A673 (cell line): ENCODE measurements around the gene STK10. TPM values are rescaled to one million over a fixed set of nuclear protein-coding genes. Genes with fewer than 3 reads are reported as not detected.

Experiments
- BruUV-seq: library from RNA; stranded (reverse); fragments of 400-500 nt; replicated peaks from 2 replicates; lab custom pipeline; 2021; lab: Mats Ljungman, UMichigan
- CTCF ChIA-PET: fragments of 300-600 bp; sonication (Branson Sonifier 250); formaldehyde crosslinking; loops from one replicate; lab custom pipeline; 2022; ENCODE audit warnings: antibody characterized with exemption; lab: Charles Lee
- POLR2A ChIA-PET: fragments of 300-600 bp; sonication (Branson Sonifier 250); formaldehyde crosslinking; loops from one replicate; lab custom pipeline; 2022; ENCODE audit warnings: antibody characterized with exemption; ENCODE audit not compliant: low non-redundant PET; lab: Charles Lee
- DNase-seq: peaks from one replicate; pipeline ENCODE4 v3.0.0-alpha.2; 2015; ENCODE audit warnings: low spot score
- H3K27ac ChIP-seq: fragments of 200-600 bp; sonication (generic); 2 replicates; pipeline ENCODE4 v1.5.1; 2016; ENCODE audit warnings: mixed run types, low read depth, mild to moderate bottlenecking, mixed read lengths, antibody characterized with exemption, low read length; ENCODE audit not compliant: poor library complexity, severe bottlenecking
- H3K27me3 ChIP-seq: fragments of 200-600 bp; sonication (generic); replicated peaks from 2 replicates; pipeline ENCODE4 v1.6.1; 2017; ENCODE audit warnings: mixed run types, low read depth, mild to moderate bottlenecking, mixed read lengths, antibody characterized with exemption, low read length; ENCODE audit not compliant: insufficient read depth, poor library complexity
- H3K36me3 ChIP-seq: fragments of 200-600 bp; sonication (generic); 2 replicates; pipeline ENCODE4 v1.6.1; 2016; ENCODE audit warnings: mixed run types, mild to moderate bottlenecking, mixed read lengths, antibody characterized with exemption, low read length; ENCODE audit not compliant: insufficient read depth, poor library complexity, severe bottlenecking
- H3K4me1 ChIP-seq: fragments of 200-600 bp; sonication (generic); 2 replicates; pipeline ENCODE4 v1.6.1; 2017; ENCODE audit warnings: mixed run types, mild to moderate bottlenecking, mixed read lengths, antibody characterized with exemption, low read length; ENCODE audit not compliant: insufficient read depth, poor library complexity, severe bottlenecking
- H3K4me3 ChIP-seq: fragments of 200-600 bp; sonication (generic); 2 replicates; pipeline ENCODE4 v1.5.1; 2016; ENCODE audit warnings: low read depth, mixed run types, mild to moderate bottlenecking, mixed read lengths, low read length; ENCODE audit not compliant: poor library complexity, severe bottlenecking
- H3K9me3 ChIP-seq: fragments of 200-600 bp; sonication (generic); 2 replicates; pipeline ENCODE4 v1.6.1; 2016; ENCODE audit warnings: mixed run types, low read depth, mild to moderate bottlenecking, mixed read lengths, antibody characterized with exemption, low read length; ENCODE audit not compliant: poor library complexity, severe bottlenecking
- EZH2 ChIP-seq: fragments of 200-600 bp; sonication (generic); IDR thresholded peaks from 2 replicates; pipeline ENCODE4 v1.6.1; 2017; ENCODE audit warnings: borderline replicate concordance, low read depth, mild to moderate bottlenecking, mixed read lengths, antibody characterized with exemption, low read length; ENCODE audit not compliant: poor library complexity, severe bottlenecking
- intact Hi-C: fragments of 100-400 bp; cut with micrococcal nuclease; formaldehyde crosslinking; loops from one replicate; pipeline ENCODE4 v1.10.0; 2022; ENCODE audit not compliant: unreplicated experiment
- total RNA-seq: library from RNA; stranded (reverse); gene quantifications from 2 replicates; pipeline ENCODE4 v1.2.3, GENCODE V29; 2021
- TF ChIP-seq, protein P1 (sequence below): fragments of 300-800, 200-600 bp; sonication (generic); conservative IDR thresholded peaks from 2 replicates; pipeline ENCODE4 v1.5.1; 2017; ENCODE audit warnings: low read depth, mild to moderate bottlenecking, antibody characterized with exemption, low read length, moderate library complexity, mixed read lengths

The STK10 gene
- total RNA-seq, 1 experiment from 2014 or later, result 3.8 TPM

DNA sequence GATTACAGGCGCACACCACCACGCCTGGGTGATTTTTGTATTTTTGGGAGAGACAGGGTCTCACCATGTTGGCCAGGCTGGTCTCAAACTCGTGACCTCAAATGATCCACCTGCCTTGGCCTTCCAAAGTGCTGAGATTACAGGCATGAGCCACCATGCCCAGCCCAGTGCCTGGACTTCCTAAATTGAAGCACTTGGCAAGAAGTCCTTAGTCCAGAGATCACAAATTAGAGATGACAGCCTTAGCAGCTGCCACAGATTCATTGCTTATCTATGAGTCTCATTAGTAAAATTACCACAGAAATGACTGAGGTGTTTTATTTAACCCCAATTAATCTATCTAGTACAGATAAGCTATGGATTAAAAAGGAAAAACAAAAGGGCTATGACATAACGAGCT, 25.1 kb upstream of the STK10 start:
- H3K4me1 ChIP-seq, result no peaks in the 10 kb centered on the region
- no peak overlapping the region for H3K4me3 ChIP-seq
- no peaks in the 10 kb centered on the region for H3K9me3 ChIP-seq
- BruUV-seq, result no TSS peak
- TF ChIP-seq, protein P1, sequence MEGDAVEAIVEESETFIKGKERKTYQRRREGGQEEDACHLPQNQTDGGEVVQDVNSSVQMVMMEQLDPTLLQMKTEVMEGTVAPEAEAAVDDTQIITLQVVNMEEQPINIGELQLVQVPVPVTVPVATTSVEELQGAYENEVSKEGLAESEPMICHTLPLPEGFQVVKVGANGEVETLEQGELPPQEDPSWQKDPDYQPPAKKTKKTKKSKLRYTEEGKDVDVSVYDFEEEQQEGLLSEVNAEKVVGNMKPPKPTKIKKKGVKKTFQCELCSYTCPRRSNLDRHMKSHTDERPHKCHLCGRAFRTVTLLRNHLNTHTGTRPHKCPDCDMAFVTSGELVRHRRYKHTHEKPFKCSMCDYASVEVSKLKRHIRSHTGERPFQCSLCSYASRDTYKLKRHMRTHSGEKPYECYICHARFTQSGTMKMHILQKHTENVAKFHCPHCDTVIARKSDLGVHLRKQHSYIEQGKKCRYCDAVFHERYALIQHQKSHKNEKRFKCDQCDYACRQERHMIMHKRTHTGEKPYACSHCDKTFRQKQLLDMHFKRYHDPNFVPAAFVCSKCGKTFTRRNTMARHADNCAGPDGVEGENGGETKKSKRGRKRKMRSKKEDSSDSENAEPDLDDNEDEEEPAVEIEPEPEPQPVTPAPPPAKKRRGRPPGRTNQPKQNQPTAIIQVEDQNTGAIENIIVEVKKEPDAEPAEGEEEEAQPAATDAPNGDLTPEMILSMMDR, result no peak
- no peak for TF ChIP-seq EZH2
- no peak for DNase-seq
- CTCF ChIA-PET, result no interaction called here
- peaks cover 16% of the 10 kb centered on the region for H3K36me3 ChIP-seq
- H3K27ac ChIP-seq, result no peak overlapping the region
- intact Hi-C loops, result no loop called here
- no peaks in the 10 kb centered on the region for H3K27me3 ChIP-seq
- POLR2A ChIA-PET, result interaction anchor here (0.7 kb wide), 1 partner anchor 1854 kb away, joined by 4 read pairs; no protein-coding TSS in a partner anchor

DNA sequence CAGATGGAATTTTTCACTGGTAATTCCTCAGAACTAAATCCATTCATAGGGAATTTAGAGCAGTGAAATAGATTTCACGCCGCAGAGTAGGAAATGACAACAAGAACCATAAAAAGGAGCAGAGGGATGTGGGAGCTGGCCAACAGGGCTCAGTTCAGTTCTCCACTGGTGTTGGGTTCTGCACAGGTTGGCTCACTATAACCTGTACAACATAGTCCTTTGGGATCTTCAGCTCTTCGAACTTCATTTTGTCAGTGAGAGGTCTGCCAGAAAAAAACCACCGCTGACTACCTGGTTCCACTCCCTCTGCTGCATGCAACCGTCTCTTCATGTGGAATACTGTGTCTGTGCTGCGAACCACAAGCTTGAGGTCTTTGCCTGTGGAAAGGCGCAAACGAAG, 23.7 kb upstream of the STK10 start:
- BruUV-seq, result no TSS peak
- Histone ChIP-seq H3K4me1 (no peaks in the 10 kb centered on the region), H3K36me3 (peaks cover 16% of the 10 kb centered on the region), H3K27ac (no peak overlapping the region), H3K9me3 (no peaks in the 10 kb centered on the region), H3K4me3 (no peak overlapping the region), H3K27me3 (no peaks in the 10 kb centered on the region)
- intact Hi-C loops, result no loop called here
- ChIA-PET POLR2A (no interaction called here), CTCF (no interaction called here)
- TF ChIP-seq, protein P1, result no peak
- TF ChIP-seq EZH2, result no peak
- no peak for DNase-seq

DNA sequence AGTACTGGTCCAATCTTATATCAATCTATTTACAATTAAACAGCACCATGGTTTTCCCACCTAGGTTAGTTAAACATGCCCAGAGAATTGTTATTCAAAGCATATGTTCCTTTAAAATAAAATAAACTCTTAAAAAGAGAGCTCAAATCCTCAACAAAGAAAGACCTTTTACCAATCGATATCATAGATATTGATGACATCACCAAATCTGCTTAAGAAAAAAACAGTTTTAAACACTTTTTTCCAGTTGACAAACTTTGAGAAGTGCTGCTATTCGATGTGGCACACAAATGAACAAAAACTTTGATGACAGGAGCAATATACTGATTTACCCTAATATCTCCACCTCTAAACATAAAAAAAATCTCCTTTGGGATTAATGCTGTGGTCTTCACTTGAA, 21.7 kb upstream of the STK10 start:
- ChIA-PET POLR2A (no interaction called here), CTCF (no interaction called here)
- no peaks in the 10 kb centered on the region for H3K4me1 ChIP-seq
- no TSS peak for BruUV-seq
- intact Hi-C loops, result no loop called here
- H3K9me3 ChIP-seq, result no peaks in the 10 kb centered on the region
- H3K36me3 ChIP-seq, result peaks cover 16% of the 10 kb centered on the region
- H3K4me3 ChIP-seq, result no peak overlapping the region
- TF ChIP-seq, protein P1, result no peak
- TF ChIP-seq EZH2, result no peak
- DNase-seq, result no peak
- no peaks in the 10 kb centered on the region for H3K27me3 ChIP-seq
- no peak overlapping the region for H3K27ac ChIP-seq
